ENCODE measurements around the gene NRXN3.

NRXN3 gene

DNA sequence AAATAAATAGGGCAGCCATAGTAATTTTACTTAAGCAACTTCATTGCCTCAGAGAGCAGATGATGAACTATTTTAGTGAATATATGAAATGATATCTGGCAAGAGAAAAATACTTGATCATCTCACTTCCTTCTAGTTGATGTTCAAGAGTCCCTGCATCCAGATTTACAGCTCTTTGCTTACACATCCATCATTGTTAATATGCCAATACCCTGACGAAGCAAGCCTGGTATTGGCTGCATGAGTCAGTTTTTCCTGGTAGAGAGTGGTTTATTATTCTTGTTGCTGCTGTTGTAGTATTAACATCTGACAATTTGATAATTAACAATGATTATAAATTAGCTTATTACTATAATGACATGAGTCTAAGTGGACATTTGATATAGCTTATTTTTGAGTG, 681.9 kb downstream of the NRXN3 start:
- Histone ChIP-seq H3K9me3 (ENCODE audit: insufficient read depth, low read length) (no peaks in the 10 kb centered on the region), H3K36me3 (ENCODE audit: low read length) (no peaks in the 10 kb centered on the region), H3F3A (ENCODE audit: insufficient read depth) (no peaks in the 10 kb centered on the region), H3K27ac (ENCODE audit: low read depth, low read length) (no peak overlapping the region), H2AFZ (ENCODE audit: low read depth, low read length, severe bottlenecking) (no peak overlapping the region), H3K4me3 (ENCODE audit: insufficient read depth, low read length, poor library complexity, severe bottlenecking) (no peak overlapping the region), H3K4me2 (ENCODE audit: low read depth, low read length, poor library complexity, severe bottlenecking) (no peak overlapping the region), H3K9me2 (replicated peaks; ENCODE audit: insufficient read depth, low read length) (no peaks in the 10 kb centered on the region), H4K20me1 (ENCODE audit: low read depth, low read length) (no peaks in the 10 kb centered on the region), H3K9ac (ENCODE audit: low read length) (no peak overlapping the region), H3K79me2 (ENCODE audit: insufficient read depth, low read length) (no peaks in the 10 kb centered on the region), H3K27me3 (ENCODE audit: low read length) (no peaks in the 10 kb centered on the region)
- TF ChIP-seq EZH2phosphoT487 (conservative IDR thresholded peaks at IDR 0.05; ENCODE audit: low read length) = no peak
- TF ChIP-seq, protein P1, sequence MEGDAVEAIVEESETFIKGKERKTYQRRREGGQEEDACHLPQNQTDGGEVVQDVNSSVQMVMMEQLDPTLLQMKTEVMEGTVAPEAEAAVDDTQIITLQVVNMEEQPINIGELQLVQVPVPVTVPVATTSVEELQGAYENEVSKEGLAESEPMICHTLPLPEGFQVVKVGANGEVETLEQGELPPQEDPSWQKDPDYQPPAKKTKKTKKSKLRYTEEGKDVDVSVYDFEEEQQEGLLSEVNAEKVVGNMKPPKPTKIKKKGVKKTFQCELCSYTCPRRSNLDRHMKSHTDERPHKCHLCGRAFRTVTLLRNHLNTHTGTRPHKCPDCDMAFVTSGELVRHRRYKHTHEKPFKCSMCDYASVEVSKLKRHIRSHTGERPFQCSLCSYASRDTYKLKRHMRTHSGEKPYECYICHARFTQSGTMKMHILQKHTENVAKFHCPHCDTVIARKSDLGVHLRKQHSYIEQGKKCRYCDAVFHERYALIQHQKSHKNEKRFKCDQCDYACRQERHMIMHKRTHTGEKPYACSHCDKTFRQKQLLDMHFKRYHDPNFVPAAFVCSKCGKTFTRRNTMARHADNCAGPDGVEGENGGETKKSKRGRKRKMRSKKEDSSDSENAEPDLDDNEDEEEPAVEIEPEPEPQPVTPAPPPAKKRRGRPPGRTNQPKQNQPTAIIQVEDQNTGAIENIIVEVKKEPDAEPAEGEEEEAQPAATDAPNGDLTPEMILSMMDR (IDR thresholded peaks at IDR 0.05; ENCODE audit: insufficient read depth, low read length, poor library complexity, severe bottlenecking) = no peak

DNA sequence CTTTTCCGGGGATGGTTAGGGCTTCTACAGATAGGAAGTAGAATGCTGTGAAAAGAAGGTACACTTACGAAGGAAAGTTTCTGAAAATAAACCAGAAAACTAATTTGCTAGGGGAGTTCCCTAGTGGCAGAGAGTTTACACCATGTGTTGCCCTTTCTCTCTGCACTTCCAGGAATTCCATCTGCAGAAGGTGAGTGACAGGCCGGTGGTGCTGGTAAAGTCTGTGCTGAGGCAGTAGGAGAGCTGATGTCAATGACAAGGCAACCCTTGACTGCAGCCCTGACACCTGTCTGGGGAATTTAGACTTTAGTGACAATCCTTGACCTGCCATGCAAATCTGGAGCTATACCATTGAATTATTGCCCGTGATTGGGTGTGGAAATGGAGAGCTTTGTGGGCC, 687.8 kb downstream of the NRXN3 start:
- H4K20me1 ChIP-seq (ENCODE audit: low read depth, low read length) = no peaks in the 10 kb centered on the region
- H3K9me3 ChIP-seq (ENCODE audit: insufficient read depth, low read length) = no peaks in the 10 kb centered on the region
- no peak overlapping the region for H2AFZ ChIP-seq (ENCODE audit: low read depth, low read length, severe bottlenecking)
- H3K4me3 ChIP-seq (ENCODE audit: insufficient read depth, low read length, poor library complexity, severe bottlenecking) = no peak overlapping the region
- no peak overlapping the region for H3K9ac ChIP-seq (ENCODE audit: low read length)
- H3K79me2 ChIP-seq (ENCODE audit: insufficient read depth, low read length) = no peaks in the 10 kb centered on the region
- no peaks in the 10 kb centered on the region for H3F3A ChIP-seq (ENCODE audit: insufficient read depth)
- no peaks in the 10 kb centered on the region for H3K27me3 ChIP-seq (ENCODE audit: low read length)
- H3K9me2 ChIP-seq (replicated peaks; ENCODE audit: insufficient read depth, low read length) = no peaks in the 10 kb centered on the region
- TF ChIP-seq, protein P1 (IDR thresholded peaks at IDR 0.05; ENCODE audit: insufficient read depth, low read length, poor library complexity, severe bottlenecking) = no peak
- no peak for TF ChIP-seq EZH2phosphoT487 (conservative IDR thresholded peaks at IDR 0.05; ENCODE audit: low read length)
- H3K27ac ChIP-seq (ENCODE audit: low read depth, low read length) = no peak overlapping the region
- no peaks in the 10 kb centered on the region for H3K36me3 ChIP-seq (ENCODE audit: low read length)
- no peak overlapping the region for H3K4me2 ChIP-seq (ENCODE audit: low read depth, low read length, poor library complexity, severe bottlenecking)

- Histone ChIP-seq H3K79me2 (ENCODE audit: insufficient read depth, low read length) (no peaks in the 10 kb centered on the region), H3K9ac (ENCODE audit: low read length) (no peak overlapping the region), H3K36me3 (ENCODE audit: low read length) (no peaks in the 10 kb centered on the region), H4K20me1 (ENCODE audit: low read depth, low read length) (no peaks in the 10 kb centered on the region), H3K9me2 (replicated peaks; ENCODE audit: insufficient read depth, low read length) (no peaks in the 10 kb centered on the region), H3K27ac (ENCODE audit: low read depth, low read length) (no peak overlapping the region), H3F3A (ENCODE audit: insufficient read depth) (no peaks in the 10 kb centered on the region), H3K9me3 (ENCODE audit: insufficient read depth, low read length) (no peaks in the 10 kb centered on the region), H3K27me3 (ENCODE audit: low read length) (no peaks in the 10 kb centered on the region), H3K4me2 (ENCODE audit: low read depth, low read length, poor library complexity, severe bottlenecking) (no peak overlapping the region), H2AFZ (ENCODE audit: low read depth, low read length, severe bottlenecking) (no peak overlapping the region), H3K4me3 (ENCODE audit: insufficient read depth, low read length, poor library complexity, severe bottlenecking) (no peak overlapping the region)
- no peak for TF ChIP-seq EZH2phosphoT487 (conservative IDR thresholded peaks at IDR 0.05; ENCODE audit: low read length)
- TF ChIP-seq, protein P1 (IDR thresholded peaks at IDR 0.05; ENCODE audit: insufficient read depth, low read length, poor library complexity, severe bottlenecking) = no peak
Observed at GRCh38 chr14:78863143-78863542, 693.0 kb downstream of the NRXN3 start.
